HG03135 (cell line): ENCODE results near the gene TGFB3.
A peak's percentile ranks its signal among the peaks of the same experiment; 100 is the strongest.
"Not testable (repeated sequence)": the region's sequence is repeated elsewhere in the genome, so short reads cannot be mapped to it uniquely, and the experiment has no call there.

ENCODE experiments used
- ATAC-seq: cut with Tn5 transposase; IDR thresholded peaks from one replicate; pipeline ENCODE4 v1.9.1; 2021; ENCODE audit warnings: mild to moderate bottlenecking, moderate library complexity; ENCODE audit not compliant: unreplicated experiment

The TGFB3 gene

DNA sequence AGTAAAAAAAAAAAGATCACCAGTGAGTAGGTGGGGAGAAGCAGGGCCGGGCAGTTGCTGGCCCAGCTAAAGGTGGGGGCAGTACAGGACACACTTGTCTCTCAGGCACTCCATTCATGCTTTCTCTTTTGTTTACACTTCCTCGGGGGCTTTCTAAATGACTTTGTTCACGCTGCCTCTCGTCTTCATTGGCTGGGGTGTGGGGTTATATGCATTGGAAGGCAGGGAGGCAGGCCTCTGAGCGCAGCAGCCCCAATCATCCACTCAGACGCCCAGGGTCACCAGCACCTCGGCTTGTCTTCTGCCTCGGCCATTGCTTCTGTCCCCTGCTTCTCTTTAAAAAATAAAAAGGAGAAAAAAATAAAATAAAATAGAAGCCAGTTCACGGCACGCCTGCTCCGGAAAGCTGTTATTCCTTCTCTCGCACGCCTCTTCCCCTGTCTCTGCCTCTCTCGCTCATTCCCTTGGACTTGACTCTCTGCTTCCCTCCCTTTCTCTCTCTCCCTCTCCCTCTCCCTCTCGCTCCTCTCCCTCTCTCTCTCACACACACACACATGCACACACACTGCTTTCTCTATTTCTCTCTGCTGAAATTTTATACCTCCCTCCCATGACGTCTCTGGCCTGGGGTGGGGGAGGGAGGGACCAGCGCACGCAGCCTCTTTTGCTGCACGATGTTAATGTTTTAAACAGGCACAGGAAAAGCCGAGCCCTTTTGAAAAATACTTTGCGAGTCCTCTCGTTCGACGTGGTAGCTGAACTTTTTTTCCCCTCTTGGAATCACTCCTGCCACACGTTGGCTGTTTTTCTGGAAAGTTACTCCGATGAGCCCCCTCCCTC, at the start of gene TGFB3:
TGFB3 (minus strand) TSS at position 570 of the 840 bp plus-strand sequence. CDS start 1,102 bp downstream, outside the sequence.
- peak; percentile 43 for ATAC-seq

DNA sequence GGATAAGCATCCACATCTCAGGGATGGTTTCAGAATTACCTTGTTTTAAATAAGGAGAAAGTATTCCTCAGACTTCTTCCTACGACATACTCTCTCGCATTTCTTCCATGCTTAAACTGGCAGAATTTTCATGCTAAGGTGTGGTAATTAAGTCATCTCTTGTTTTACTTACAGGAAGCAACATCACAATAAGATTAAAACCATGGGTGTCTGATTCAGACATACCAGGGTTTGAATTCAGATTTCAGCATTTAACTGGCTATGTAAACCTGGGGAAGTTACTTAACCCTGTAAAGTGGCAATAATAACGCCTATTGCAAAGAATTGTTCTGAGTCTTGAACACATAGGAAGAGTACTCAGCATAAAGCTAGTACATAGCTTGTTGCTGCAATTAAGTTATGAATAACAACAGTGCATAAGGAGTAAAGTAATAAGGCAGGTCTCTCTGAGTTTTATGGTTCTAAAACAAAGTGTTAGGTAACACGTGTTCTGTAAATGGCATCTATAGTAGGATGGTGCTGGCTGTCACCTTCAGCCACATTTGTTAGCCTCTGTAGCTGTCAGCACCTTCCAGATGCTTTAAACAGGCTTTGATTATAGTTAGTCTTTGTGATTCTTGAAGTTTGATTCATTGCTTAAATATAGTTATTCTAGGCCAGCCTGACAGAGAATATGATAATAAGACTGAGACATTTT, 42.6 kb upstream of the TGFB3 start:
- no peak for ATAC-seq

DNA sequence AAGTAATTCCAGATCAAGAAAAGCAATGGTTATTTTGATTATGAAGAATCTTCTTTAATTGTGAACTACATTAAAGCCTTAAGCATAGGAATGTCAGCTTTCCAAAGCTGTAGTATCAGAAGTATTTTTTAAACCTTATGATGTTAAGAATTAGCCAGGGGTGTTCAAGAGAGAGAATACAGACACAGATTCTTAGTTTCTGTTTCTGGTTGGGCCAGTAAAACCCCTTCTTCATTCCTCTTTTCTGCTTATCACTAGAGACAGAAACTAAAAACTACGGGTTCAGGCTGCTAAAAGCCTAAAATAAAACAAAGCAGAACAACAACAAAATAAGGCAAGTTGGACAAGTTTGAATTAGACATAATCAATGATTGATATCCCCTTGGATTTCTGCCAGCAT, 42.0 kb upstream of the TGFB3 start:
- ATAC-seq = no peak

DNA sequence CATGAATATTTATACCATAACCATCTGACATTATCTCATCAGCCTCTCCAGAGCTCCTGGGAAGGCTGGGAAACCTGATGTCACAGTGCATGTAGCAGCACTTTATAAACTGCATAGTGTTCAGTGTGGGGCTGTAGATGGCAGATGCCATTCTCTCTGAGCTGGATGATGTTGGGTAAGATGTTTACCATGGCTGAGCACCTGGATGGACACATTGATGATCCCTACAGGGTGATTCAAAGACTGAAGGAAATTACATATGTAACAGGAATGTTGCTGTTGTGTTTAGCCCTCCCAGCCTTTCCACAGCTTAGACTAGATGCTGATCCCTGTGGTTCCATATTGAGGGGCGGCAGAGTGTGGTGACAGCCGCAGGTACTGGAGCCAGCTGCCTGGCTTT, 41.2 kb upstream of the TGFB3 start:
- ATAC-seq = no peak

DNA sequence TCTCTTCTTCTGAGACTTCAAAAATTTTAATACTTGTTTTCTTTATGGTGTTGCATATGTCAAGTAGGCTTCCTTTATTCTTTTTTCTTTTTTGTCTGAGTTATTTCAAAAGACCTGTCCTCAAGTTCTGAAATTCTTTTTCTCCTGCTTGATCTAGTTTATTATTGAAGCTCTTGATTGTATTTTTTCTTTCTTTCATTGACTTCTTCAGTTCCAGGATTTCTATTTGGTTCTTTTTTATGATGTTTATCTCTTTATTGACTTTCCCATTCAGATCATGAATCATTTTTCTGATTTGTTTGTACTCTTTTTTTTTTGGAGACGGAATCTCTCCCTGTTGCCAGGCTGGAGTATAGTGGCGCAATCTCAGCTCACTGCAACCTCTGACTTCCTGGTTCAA, 37.9 kb upstream of the TGFB3 start:
- ATAC-seq = no peak

DNA sequence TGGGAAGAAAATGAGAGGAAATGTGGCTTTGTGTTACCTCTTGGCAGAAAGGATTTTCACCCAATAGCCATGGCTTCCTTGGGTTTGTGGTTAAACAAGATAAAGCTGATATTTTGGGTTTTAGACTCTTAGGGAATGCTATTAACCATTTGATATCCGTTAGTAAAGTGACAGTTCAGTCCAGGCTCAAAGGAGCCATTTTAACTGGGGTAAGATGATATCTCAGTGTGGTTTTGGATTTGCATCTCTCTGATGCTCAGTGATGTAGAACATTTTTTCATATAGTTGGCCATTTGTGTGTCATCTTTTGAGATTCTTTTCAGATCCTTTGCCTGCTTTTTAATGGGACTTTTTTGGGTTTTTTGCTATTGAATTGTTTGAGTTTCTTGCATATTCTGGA, 33.9 kb upstream of the TGFB3 start:
- no peak for ATAC-seq

DNA sequence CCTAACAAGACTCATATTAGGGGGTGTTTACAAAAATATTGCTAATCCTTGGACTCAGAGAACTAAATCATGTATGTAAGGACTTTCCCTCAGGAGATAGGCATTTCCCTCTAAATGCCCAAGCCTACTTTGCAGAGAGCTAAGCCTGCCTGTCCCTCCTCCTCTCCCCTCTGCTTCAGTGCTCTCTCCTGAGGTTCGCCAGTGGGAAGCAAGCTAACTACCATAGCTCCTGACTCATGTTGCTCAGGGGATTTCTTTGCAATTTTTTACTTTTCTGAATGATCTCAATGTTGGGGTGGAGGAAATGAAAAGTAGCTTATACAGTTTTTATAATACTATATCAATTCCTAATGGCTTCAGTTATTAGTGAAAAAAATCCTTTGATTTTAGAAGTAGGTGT, 33.4 kb upstream of the TGFB3 start:
- no peak for ATAC-seq

DNA sequence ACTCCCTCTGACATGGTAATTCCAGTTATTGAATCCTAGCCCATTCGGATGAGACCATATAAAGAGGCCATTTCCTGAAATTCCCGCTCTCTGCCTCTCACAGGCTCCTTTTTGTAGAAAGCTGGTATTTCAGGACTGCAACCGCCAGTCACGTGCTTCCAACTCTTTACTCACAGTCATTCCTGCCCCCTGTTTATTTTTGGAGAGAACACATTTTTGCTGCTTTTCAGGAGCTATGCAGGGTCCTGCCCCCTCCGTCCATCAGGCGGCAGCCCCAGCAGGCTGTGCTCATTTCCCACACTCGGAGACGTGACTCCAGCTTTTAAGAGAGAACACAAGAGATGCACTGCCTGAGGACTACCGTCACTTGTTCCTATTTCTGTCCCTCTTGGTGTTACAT, 30.6 kb upstream of the TGFB3 start:
- no peak for ATAC-seq

DNA sequence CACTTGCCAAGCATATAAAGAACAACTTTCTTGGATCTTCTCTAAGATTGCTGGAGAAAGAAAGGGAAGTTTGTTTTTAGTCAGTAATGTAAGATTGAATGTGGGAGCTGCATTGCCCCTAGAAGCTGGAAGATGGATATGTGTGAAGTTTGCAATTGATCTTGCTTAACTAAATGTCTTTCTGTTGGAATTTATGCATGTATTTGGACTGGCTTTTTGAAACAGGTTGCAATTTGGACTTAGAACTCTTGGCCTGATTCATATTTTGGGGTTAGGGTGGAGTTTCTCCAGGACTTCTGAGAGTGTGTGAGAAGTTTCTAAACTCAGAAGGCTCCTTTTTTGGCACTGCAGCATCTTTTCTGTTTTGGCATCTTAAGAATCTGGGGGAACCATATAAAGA, 30.1 kb upstream of the TGFB3 start:
- ATAC-seq = no peak

DNA sequence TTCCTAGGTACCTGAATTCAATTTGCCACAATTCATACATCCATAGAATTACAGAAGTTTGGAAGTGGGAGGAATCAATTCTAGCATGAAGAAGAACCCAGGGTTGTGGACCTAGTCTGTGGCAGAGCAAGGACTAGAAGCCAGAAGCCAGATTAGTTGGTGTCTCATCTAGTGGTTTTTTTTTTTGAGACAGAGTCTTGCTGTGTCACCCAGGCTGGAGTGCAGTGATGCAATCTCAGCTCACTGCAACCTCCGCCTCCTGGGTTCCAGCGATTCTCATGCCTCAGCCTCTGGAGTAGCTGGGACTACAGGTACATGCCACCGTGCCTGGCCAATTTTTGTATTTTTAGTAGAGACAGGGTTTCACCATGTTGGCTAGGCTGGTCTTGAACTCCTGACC, 27.8 kb upstream of the TGFB3 start:
- ATAC-seq = not testable (repeated sequence)

DNA sequence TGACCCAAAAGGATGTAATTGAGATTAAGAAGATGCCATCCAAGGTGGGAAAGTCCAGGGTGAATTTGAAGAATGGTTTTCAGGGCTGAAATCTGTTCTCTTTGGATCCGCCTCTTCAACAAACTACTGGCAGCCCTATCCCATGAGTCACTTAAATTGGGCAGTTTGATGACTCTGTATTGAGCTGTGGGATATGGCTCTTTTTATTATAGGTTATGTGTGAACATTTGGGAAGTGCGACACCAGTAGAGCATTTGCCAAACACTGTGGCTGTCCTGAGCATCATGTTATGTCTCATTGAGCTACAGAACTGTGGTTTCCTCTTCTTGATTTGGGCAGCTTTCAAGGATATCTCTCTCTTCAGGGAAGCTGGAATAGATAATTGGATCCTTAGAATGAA, 26.1 kb upstream of the TGFB3 start:
- ATAC-seq = no peak

DNA sequence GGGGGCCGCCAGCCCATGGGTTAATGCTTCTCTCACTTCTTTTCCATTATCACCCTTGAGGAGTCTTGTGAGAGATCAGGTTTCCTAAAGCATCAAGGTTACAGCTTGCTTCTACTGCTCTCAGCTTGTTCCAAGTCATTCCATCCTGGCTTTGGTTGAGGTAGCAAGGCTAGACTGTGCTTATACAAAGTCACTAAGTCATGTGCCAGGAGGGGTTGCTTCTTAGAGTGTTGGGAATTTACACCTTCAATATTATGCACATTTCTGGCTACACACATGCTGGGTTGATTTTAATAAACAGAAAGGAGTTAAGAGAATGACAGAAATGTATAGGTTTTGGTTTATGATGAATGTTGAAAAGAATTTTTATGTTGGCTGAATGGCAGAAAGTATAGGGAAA, 25.6 kb upstream of the TGFB3 start:
- ATAC-seq = no peak

DNA sequence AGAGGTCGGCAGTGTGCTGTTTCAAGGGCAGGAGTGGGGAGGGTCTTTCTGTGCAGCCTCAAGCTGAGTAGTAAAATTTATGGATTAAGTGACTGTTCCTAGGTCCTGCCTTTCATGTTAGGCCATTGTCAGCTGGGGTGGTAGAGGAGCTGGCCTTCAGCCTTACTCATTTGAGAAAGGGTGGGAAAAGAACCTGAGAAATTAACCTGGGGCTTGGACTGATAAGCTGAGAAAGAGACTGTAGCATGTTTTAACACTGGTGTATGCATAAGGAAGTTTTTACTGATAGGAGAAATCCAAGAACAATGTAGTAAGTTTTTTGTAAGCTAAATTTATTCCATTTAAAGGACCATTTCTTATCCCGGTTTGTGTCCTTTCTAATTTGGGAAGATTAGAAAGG, 24.5 kb upstream of the TGFB3 start:
- no peak for ATAC-seq

DNA sequence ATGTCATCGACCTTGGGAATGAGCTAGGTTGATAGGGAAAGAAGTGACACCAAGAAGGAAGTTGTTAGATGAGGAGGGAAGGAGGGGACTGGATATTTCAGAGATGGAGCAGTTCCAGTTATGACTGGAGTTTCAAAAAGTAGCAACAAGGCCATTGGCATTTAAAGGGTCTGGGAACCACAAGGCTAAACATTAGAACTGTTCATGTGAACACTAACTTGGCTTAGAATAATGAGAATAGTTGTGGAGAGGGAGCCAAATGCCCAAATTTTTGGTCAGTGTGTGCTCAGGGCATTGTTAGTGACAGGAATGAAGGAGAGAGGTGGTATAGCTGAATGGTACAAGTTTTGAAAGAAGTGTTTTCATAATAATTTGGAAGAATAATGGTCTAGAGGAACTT, 20.6 kb upstream of the TGFB3 start:
- no peak for ATAC-seq

DNA sequence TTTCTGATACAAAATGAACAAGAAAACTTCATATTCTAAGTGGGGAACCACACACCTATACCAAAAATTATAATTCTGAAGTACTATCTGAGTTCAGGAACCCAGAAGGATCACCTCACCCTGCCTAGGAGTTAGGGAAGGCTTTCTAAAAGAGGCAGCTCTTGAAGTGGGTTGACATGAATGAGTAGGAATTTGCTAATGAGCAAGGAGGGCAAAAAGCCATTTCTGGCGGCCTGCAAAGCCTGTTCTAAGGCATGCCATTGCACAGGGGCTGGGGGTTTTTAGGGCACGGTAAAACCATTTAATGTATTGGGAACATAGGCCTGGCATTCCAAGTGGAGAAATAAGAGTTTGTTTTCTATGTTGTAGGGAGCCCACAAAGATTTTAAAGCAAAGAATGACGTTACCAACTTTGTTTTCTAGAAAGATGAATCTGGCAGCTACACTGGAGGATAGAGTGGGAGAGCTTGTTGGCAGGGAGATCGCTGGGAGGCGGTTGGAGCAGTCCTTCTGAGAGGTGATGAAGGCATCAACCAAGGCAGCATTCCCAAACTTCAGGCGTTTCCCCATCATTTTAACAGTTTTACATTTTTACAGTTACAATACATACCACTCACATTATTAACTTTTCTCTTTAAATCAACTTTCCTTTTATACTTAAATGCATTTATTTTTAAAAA, 17.9 kb upstream of the TGFB3 start:
- ATAC-seq = no peak

DNA sequence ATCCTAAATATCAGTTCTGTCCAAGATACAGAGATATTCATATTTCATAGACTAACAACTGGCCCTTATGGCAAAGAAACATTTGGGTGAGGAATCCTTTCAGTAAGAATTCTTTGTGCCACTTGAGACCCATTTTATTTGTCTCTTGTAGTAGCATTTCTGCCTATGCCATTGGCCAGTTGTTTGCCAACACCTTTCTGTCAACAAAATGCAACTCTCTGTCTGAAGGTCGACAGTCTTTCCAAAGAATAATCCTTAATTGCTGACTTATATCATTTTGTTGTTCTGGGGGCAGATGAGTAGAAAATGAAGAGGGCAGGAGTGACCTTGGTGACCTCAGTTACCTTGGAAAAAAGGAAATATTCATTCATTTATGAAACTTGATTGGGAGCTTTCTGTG, 14.7 kb upstream of the TGFB3 start:
- no peak for ATAC-seq

DNA sequence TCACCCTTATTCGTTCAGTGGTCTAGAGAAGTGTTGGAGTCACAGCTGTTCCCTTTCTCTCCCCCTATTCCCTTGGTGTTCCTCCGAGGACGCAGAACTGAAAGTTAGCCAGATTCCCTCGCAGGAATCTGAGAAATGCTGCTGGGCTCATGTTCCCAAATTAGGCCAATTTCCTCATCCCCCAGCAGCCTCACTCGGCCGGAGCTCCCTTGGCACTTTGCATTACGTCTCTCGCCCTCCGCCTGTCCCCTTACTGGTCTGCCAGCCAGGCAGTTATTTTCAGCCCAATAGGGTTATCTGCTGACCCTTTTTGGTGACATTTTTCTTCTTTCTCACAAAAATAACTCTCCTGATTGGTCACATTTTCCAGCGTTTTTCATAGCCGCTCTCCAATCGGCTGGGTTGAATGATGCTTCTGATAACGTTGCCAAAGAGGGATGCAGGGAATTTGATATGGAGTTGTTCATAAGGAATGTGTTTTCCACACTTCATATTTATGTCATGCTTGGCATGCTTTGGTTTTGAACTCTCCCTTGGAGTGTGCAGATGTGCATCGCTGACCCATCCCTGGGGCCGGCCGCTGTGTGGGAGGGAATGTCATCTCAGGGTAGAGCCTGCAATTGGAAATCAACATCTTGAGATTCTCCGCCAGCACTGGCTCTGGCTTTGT, 13.7 kb upstream of the TGFB3 start:
- no peak for ATAC-seq

DNA sequence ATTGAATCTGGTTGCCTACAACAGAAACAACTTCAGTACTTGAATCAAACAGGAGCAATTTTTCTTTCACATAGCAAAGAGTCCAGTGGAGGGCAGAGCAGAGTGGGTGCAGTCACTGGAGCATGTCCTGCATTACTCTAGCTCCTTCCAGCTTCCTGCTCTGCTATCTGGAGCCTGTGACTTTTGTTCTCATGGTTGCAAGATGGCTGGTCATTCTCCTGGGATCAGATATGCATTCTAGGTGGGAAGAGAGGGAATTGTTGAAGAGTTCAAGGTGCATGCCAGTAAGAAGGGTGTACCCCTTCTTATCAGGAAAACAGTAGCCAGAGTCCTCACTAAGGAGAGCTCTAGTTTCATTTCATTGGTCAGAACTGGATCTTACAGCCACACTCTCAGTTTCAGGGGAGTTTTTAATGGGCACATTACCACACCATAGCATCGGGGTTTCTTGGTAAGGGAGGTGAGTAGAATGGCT, 11.8 kb upstream of the TGFB3 start:
- ATAC-seq = no peak

DNA sequence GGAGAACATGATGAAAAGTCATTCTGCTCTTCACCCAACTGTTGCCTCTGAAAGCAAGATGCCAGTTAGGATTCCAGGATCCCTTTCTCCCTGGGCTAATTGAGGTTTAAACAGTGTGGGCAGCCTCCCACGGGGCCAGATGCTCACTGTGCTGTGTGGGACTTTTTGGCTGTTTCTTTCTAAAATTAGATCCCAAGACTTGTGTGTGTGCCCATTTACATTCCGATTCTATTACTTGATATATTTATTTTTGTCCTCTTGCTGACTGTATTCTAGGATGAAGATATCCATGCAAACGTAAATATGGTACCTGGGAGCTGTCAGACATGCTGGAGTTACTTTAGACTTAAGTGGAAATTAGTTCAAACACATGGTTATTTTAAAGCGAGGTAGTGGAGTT, 10.0 kb upstream of the TGFB3 start:
- no peak for ATAC-seq

DNA sequence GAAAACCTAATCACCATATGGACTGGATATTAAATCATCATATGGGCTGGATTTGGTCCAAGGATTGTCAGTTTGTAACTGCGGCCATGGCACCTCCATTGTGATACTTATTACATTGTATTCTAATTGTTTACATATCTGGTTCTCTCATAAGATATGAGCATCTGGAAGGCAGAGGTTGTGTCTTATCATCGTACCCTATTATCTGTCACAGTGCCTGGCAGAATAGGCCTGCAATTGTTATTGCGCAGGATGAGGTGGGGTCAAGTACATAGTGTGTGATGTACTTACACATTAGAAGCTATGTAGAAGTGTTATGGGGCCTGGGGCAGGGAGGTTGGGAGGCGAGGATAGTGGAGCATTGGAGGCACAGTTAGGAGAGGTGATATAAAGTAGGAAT, 8.5 kb upstream of the TGFB3 start:
- no peak for ATAC-seq

DNA sequence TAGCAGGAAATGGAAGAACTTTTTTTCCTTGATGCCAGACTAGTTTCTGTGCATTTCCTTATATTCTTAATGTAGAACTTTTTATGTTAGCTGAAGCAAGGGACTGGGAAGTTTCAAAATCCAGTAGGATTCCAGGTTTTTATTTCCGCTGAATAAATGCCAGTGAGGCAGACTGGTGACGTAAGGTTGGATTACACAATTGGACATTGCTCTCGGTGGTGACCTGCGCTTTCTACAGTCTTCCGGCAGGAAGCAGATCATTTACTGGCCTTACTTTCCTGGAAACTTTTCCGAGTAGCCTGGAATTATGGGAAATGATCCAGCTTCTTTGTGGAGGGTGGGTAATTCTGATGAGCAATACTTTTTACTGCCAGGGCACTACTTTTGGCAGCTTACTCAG, 7.3 kb upstream of the TGFB3 start:
- ATAC-seq = no peak
